Vagina (tissue), 2 donors: ENCODE data around the gene C5AR2. TPM values are rescaled to one million over a fixed set of nuclear protein-coding genes. Genes with fewer than 3 reads are reported as not detected.

Experiments
- DNase-seq, 2 donors: peaks; one replicate each; pipeline ENCODE4 v3.0.0-alpha.2; 2017; ENCODE audit errors: extremely low spot score in 2 of 2
- H3K27ac ChIP-seq: fragments of 200-600 bp; sonication (generic); one replicate; pipeline ENCODE4 v1.5.1; 2019
- H3K27me3 ChIP-seq: fragments of 200-600 bp; sonication (generic); one replicate; pipeline ENCODE4 v1.5.1; 2019
- H3K36me3 ChIP-seq, 2 donors: fragments of 200-600 bp; sonication (generic); one replicate each; pipeline ENCODE4 v1.5.1; 2017 to 2019
- H3K4me1 ChIP-seq: fragments of 200-600 bp; sonication (generic); one replicate; pipeline ENCODE4 v1.5.1; 2019
- H3K4me3 ChIP-seq, 2 donors: fragments of 200-600 bp; sonication (generic); 1 replicate in 1 of 2; 2 replicates in 1 of 2; pipeline ENCODE4 v1.5.1; 2016 to 2019
- H3K9me3 ChIP-seq: fragments of 200-600 bp; sonication (generic); one replicate; pipeline ENCODE4 v1.5.1; 2019
- CTCF ChIP-seq, 3 experiments: fragments of 450-650 bp in 2 of 3; fragments of 200-600 bp in 1 of 3; sonication (generic) in 1 of 3; IDR thresholded peaks; one replicate each; pipeline ENCODE4 v1.5.1; 2017 to 2019; ENCODE audit warnings: antibody characterized with exemption in 3 of 3, mild to moderate bottlenecking in 2 of 3, moderate library complexity in 2 of 3
- POLR2A ChIP-seq, 2 donors: fragments of 450-650 bp; IDR thresholded peaks; one replicate each; pipeline ENCODE4 v1.6.1; 2017; ENCODE audit warnings: antibody characterized with exemption in 2 of 2, mild to moderate bottlenecking in 2 of 2, moderate library complexity in 2 of 2
- POLR2AphosphoS5 ChIP-seq, 2 donors: sonication (generic); formaldehyde crosslinking; IDR thresholded peaks; one replicate each; pipeline ENCODE4 v1.9.0; 2017; ENCODE audit warnings: antibody characterized with exemption in 2 of 2, mild to moderate bottlenecking in 2 of 2, low read depth in 1 of 2; ENCODE audit not compliant: insufficient read depth in 1 of 2
- intact Hi-C: fragments of 100-400 bp; cut with DNase I; formaldehyde crosslinking; loops from one replicate; pipeline ENCODE4 v1.15.1; 2023
- total RNA-seq: library from RNA; depleted of rRNA; stranded (reverse); fragments of >200 nt; gene quantifications from one replicate; pipeline ENCODE4 v1.2.3, GENCODE V29; 2016

Gene C5AR2
- total RNA-seq, 1 donor from 2014 or later: 15.2 TPM

GRCh38 chr19:47309608-47310007 lies 22.4 kb upstream of the C5AR2 start, which contains the start of gene C5AR1:
Gene C5AR1 (plus strand): TSS chr19:47309861. CDS start chr19:47309896, 35 bp downstream.
- no peak for TF ChIP-seq CTCF (IDR thresholded peaks at IDR 0.05)
- no peak for TF ChIP-seq POLR2A (IDR thresholded peaks at IDR 0.05)
- TF ChIP-seq POLR2AphosphoS5 (IDR thresholded peaks at IDR 0.05; ENCODE audit: insufficient read depth in 1 of 2, low read depth in 1 of 2): peak in 1 of 2 donors; percentile 15
- H3K27me3 ChIP-seq: no peaks in the 10 kb centered on the region
- no peaks in the 10 kb centered on the region for H3K4me1 ChIP-seq
- intact Hi-C loops: loop anchor here (10.0 kb wide), 1 partner anchor 75 kb away; no protein-coding TSS in a partner anchor
- H3K36me3 ChIP-seq: no peaks in the 10 kb centered on the region
- no peak within 1 kb of the TSS for H3K4me3 ChIP-seq
- no peak for DNase-seq
- no peaks in the 10 kb centered on the region for H3K9me3 ChIP-seq
- H3K27ac ChIP-seq: no peak within 1 kb of the TSS

GRCh38 chr19:47310323-47310722 lies 21.7 kb upstream of the C5AR2 start:
- DNase-seq: no peak
- TF ChIP-seq CTCF (IDR thresholded peaks at IDR 0.05) (no peak), POLR2A (IDR thresholded peaks at IDR 0.05) (no peak), POLR2AphosphoS5 (IDR thresholded peaks at IDR 0.05; ENCODE audit: insufficient read depth in 1 of 2, low read depth in 1 of 2) (no peak)
- Histone ChIP-seq H3K36me3 (no peaks in the 10 kb centered on the region), H3K9me3 (no peaks in the 10 kb centered on the region), H3K27me3 (no peaks in the 10 kb centered on the region), H3K4me1 (no peaks in the 10 kb centered on the region), H3K4me3 (no peak overlapping the region), H3K27ac (no peak overlapping the region)
- intact Hi-C loops: no loop called here

GRCh38 chr19:47310819-47311218 lies 21.2 kb upstream of the C5AR2 start:
- no peak overlapping the region for H3K27ac ChIP-seq
- no peaks in the 10 kb centered on the region for H3K36me3 ChIP-seq
- H3K4me3 ChIP-seq: no peak overlapping the region
- TF ChIP-seq CTCF (IDR thresholded peaks at IDR 0.05) (no peak), POLR2A (IDR thresholded peaks at IDR 0.05) (no peak), POLR2AphosphoS5 (IDR thresholded peaks at IDR 0.05; ENCODE audit: insufficient read depth in 1 of 2, low read depth in 1 of 2) (no peak)
- intact Hi-C loops: no loop called here
- no peak for DNase-seq
- H3K27me3 ChIP-seq: no peaks in the 10 kb centered on the region
- no peaks in the 10 kb centered on the region for H3K9me3 ChIP-seq
- no peaks in the 10 kb centered on the region for H3K4me1 ChIP-seq

DNA sequence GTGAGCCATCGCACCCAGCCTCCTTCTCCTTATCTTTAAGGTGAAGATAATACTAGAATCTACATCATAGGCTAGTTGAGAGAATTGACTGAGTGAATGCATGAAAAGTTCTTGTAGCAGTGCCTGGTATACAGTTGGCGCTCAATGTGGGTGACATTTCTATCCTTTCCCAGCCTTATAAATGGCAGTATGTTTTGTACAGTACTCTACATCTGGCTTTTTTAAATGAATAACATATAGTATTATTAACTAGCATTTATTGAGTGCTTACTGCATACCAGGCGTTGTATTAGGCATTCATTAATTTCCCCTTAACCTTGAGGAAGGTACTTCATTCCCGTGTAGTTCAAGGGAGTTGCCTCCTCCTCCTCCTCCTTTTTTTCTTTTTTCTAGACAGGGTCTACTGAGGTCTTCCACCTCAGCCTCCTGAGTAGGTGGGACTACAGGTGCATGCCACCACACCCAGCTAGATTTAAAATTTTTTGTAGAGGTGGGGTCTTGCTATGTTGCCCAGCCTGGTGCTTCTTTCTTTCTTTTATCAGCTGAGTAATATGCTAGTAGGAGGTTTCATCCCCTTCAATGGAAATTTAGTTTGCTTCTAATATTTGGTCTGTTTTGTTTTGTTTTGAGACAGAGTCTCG lies 19.5 kb upstream of the C5AR2 start:
- no peak for DNase-seq
- Histone ChIP-seq H3K36me3 (no peaks in the 10 kb centered on the region), H3K4me3 (no peak overlapping the region), H3K27ac (no peak overlapping the region), H3K4me1 (no peaks in the 10 kb centered on the region), H3K27me3 (no peaks in the 10 kb centered on the region), H3K9me3 (no peaks in the 10 kb centered on the region)
- TF ChIP-seq POLR2A (IDR thresholded peaks at IDR 0.05): no peak
- TF ChIP-seq POLR2AphosphoS5 (IDR thresholded peaks at IDR 0.05; ENCODE audit: insufficient read depth in 1 of 2, low read depth in 1 of 2): no peak
- TF ChIP-seq CTCF (IDR thresholded peaks at IDR 0.05): no peak
- intact Hi-C loops: no loop called here

DNA sequence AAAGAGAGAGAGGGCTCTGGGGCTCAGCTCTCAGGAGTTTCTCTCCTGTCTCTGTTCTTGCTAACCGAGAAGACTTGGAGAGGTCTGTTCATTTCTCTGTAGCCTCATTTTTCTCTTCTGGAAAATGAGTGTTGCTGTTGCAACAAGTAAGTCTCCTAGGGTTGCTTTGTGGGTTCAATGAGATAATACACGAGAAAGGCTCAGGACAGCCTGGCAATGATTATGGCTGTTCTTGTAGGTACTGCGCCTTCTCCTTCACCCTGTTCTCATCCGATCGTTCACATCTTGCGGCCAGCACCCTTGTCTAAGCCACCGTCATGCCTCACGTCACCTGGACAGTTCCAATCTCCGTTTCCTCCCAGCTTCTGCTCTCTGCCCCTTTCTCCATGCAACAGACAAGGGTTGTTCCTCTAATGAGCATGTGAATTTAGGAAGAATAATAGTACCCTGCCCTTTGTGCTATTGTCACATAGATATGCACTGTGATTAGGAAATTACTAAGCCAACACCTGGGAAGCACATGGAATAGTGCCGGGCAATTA lies 18.1 kb upstream of the C5AR2 start:
- TF ChIP-seq CTCF (IDR thresholded peaks at IDR 0.05): no peak
- Histone ChIP-seq H3K27me3 (no peaks in the 10 kb centered on the region), H3K27ac (no peak overlapping the region), H3K4me1 (no peaks in the 10 kb centered on the region), H3K36me3 (no peaks in the 10 kb centered on the region), H3K4me3 (no peak overlapping the region), H3K9me3 (no peaks in the 10 kb centered on the region)
- no peak for DNase-seq
- intact Hi-C loops: no loop called here
